Colonic mucosa (tissue), 4 donors: ENCODE results near the gene SUPT3H. TPM values are rescaled to one million over a fixed set of nuclear protein-coding genes. Genes with fewer than 3 reads are reported as not detected.
"Not testable (repeated sequence)": the region's sequence is repeated elsewhere in the genome, so short reads cannot be mapped to it uniquely, and the experiment has no call there.

Experiments
- DNase-seq: peaks from one replicate; pipeline ENCODE4 v3.0.0-alpha.2; 2020
- H3K27ac ChIP-seq: fragments of 200-600 bp; one replicate; pipeline ENCODE4 v1.8.0; 2021
- H3K27me3 ChIP-seq: fragments of 200-600 bp; one replicate; pipeline ENCODE4 v1.8.0; 2021
- H3K36me3 ChIP-seq: fragments of 200-600 bp; one replicate; pipeline ENCODE4 v1.8.0; 2021
- H3K4me1 ChIP-seq: fragments of 200-600 bp; one replicate; pipeline ENCODE4 v1.8.0; 2021; ENCODE audit warnings: mild to moderate bottlenecking
- H3K4me3 ChIP-seq: fragments of 200-600 bp; one replicate; pipeline ENCODE4 v1.8.0; 2021
- H3K9ac ChIP-seq, 2 donors: one replicate each; pipeline ENCODE4 v1.7.0; 2013; ENCODE audit warnings: control low read depth in 2 of 2, low read depth in 2 of 2, low read length in 2 of 2
- H3K9me3 ChIP-seq: fragments of 200-600 bp; one replicate; pipeline ENCODE4 v1.8.0; 2021
- CTCF ChIP-seq: fragments of 200-600 bp; IDR thresholded peaks from one replicate; pipeline ENCODE4 v1.8.0; 2022; ENCODE audit warnings: antibody characterized with exemption, mild to moderate bottlenecking
- intact Hi-C: fragments of 100-400 bp; cut with DNase I; formaldehyde crosslinking; loops from one replicate; pipeline ENCODE4 v1.14.1; 2022
- total RNA-seq, 2 donors: library from RNA; stranded (reverse); fragmentation: NEBNext Ultra II Directional in 1 of 2; extraction: Animal tissue kit (Norgen Biotek cat#: 25700) in 1 of 2; gene quantifications; one replicate each; pipeline ENCODE4 v1.2.1, GENCODE V29; 2021
- donor health status: healthy.
- donor health status: DM: no; HTN: no; CAD: no.
- donor health status: DM: no; HTN: no; CAD: no.

The SUPT3H gene
- total RNA-seq, 2 donors from 2014 or later, result 3.4 to 4.1 TPM

- Histone ChIP-seq H3K27ac (no peak overlapping the region), H3K9ac (no peak overlapping the region), H3K4me1 (no peaks in the 10 kb centered on the region), H3K36me3 (no peaks in the 10 kb centered on the region), H3K9me3 (no peaks in the 10 kb centered on the region), H3K27me3 (no peaks in the 10 kb centered on the region), H3K4me3 (no peak overlapping the region)
- intact Hi-C loops, result no loop called here
- TF ChIP-seq CTCF, result no peak
- DNase-seq, result no peak
These were observed 462.6 kb downstream of the SUPT3H start for GRCh38 chr6:44915111-44915510.

- Histone ChIP-seq H3K9ac (no peak overlapping the region), H3K27me3 (no peaks in the 10 kb centered on the region), H3K27ac (no peak overlapping the region), H3K36me3 (no peaks in the 10 kb centered on the region), H3K4me3 (no peak overlapping the region), H3K9me3 (no peaks in the 10 kb centered on the region), H3K4me1 (no peaks in the 10 kb centered on the region)
- no peak for DNase-seq
- intact Hi-C loops, result no loop called here
- TF ChIP-seq CTCF, result no peak
These were observed 463.6 kb downstream of the SUPT3H start for GRCh38 chr6:44914141-44914540.

- intact Hi-C loops, result no loop called here
These were observed 471.0 kb downstream of the SUPT3H start for GRCh38 chr6:44906761-44907160.

GRCh38 chr6:44900358-44900757 is 477.4 kb downstream of the SUPT3H start:
- H3K4me1 ChIP-seq, H3K36me3 ChIP-seq, DNase-seq, intact Hi-C loops, H3K27ac ChIP-seq, H3K9ac ChIP-seq, H3K9me3 ChIP-seq, H3K27me3 ChIP-seq, H3K4me3 ChIP-seq: not testable (repeated sequence)

More at GRCh38 chr6:44906761-44907160, 471.0 kb downstream of the SUPT3H start:
- Histone ChIP-seq H3K9ac (no peak overlapping the region), H3K4me1 (no peaks in the 10 kb centered on the region), H3K36me3 (no peaks in the 10 kb centered on the region), H3K27ac (no peak overlapping the region), H3K9me3 (no peaks in the 10 kb centered on the region), H3K27me3 (no peaks in the 10 kb centered on the region), H3K4me3 (no peak overlapping the region)
- no peak for DNase-seq
- no peak for TF ChIP-seq CTCF

- intact Hi-C loops, result no loop called here
- DNase-seq, result no peak
These were observed 479.3 kb downstream of the SUPT3H start for GRCh38 chr6:44898296-44898930.

More at GRCh38 chr6:44898296-44898930, 479.3 kb downstream of the SUPT3H start:
- H3K9me3 ChIP-seq, result no peaks in the 10 kb centered on the region
- no peak overlapping the region for H3K9ac ChIP-seq
- H3K4me3 ChIP-seq, result no peak overlapping the region
- no peak for TF ChIP-seq CTCF
- H3K27ac ChIP-seq, result no peak overlapping the region
- no peaks in the 10 kb centered on the region for H3K27me3 ChIP-seq
- no peaks in the 10 kb centered on the region for H3K4me1 ChIP-seq
- no peaks in the 10 kb centered on the region for H3K36me3 ChIP-seq
